Calu3 (cell line): ENCODE data around the gene RARG. TPM values are rescaled to one million over a fixed set of nuclear protein-coding genes. Genes with fewer than 3 reads are reported as not detected.
A peak's percentile ranks its signal among the peaks of the same experiment; 100 is the strongest.

ENCODE experiments used
- BruUV-seq: library from RNA; stranded (reverse); fragments of 400-500 nt; replicated peaks from 2 replicates; lab custom pipeline; 2021; lab: Mats Ljungman, UMichigan
- CTCF ChIA-PET: fragments of 300-600 bp; sonication (Branson Sonifier 250); formaldehyde crosslinking; loops from one replicate; lab custom pipeline; 2022; ENCODE audit warnings: antibody characterized with exemption; lab: Charles Lee
- DNase-seq: peaks from one replicate; pipeline ENCODE4 v3.0.0; 2022
- H3K27ac Mint-ChIP-seq: one replicate; pipeline ENCODE4 v1.8.0; 2022; ENCODE audit warnings: mixed read lengths; ENCODE audit not compliant: unreplicated experiment
- H3K27me3 Mint-ChIP-seq: one replicate; pipeline ENCODE4 v1.8.0; 2022; ENCODE audit warnings: mixed read lengths; ENCODE audit not compliant: unreplicated experiment
- H3K36me3 Mint-ChIP-seq: one replicate; pipeline ENCODE4 v1.8.0; 2022; ENCODE audit warnings: mild to moderate bottlenecking, moderate library complexity, mixed read lengths; ENCODE audit not compliant: insufficient read depth, unreplicated experiment
- H3K4me1 Mint-ChIP-seq: one replicate; pipeline ENCODE4 v1.8.0; 2022; ENCODE audit warnings: mild to moderate bottlenecking, low read depth, mixed read lengths; ENCODE audit not compliant: unreplicated experiment
- H3K4me3 Mint-ChIP-seq: one replicate; pipeline ENCODE4 v1.8.0; 2022; ENCODE audit warnings: mild to moderate bottlenecking, low read depth, moderate library complexity, mixed read lengths; ENCODE audit not compliant: unreplicated experiment
- H3K9me3 Mint-ChIP-seq: one replicate; pipeline ENCODE4 v1.8.0; 2022; ENCODE audit warnings: low read depth, mixed read lengths; ENCODE audit not compliant: unreplicated experiment
- CTCF ChIP-seq: fragments of 200-600 bp; IDR thresholded peaks from one replicate; pipeline ENCODE4 v1.8.0; 2022; ENCODE audit warnings: antibody characterized with exemption; ENCODE audit not compliant: unreplicated experiment
- intact Hi-C: fragments of 100-400 bp; cut with micrococcal nuclease; formaldehyde crosslinking; loops from one replicate; pipeline ENCODE4 v1.10.0; 2022; ENCODE audit not compliant: unreplicated experiment
- total RNA-seq: library from RNA; stranded (reverse); gene quantifications from 2 replicates; pipeline ENCODE4 v1.2.3, GENCODE V29; 2022

Gene RARG
- total RNA-seq, 1 experiment from 2014 or later: 36.7 TPM

GRCh38 chr12:53191096-53191884, 40.7 kb downstream of the RARG start:
- BruUV-seq: no TSS peak
- Mint-ChIP-seq H3K4me3 (no peak overlapping the region), H3K4me1 (peaks cover 2% of the 10 kb centered on the region), H3K27ac (no peak overlapping the region), H3K9me3 (no peaks in the 10 kb centered on the region), H3K36me3 (peaks cover 32% of the 10 kb centered on the region), H3K27me3 (no peaks in the 10 kb centered on the region)
- intact Hi-C loops: loop anchor here (5.0 kb wide), 1 partner anchor 124 kb away; no protein-coding TSS in a partner anchor
- CTCF ChIA-PET: no interaction called here
- DNase-seq: no peak
- TF ChIP-seq CTCF: no peak

- TF ChIP-seq CTCF: peak; percentile 70
- Mint-ChIP-seq H3K4me3 (no peak overlapping the region), H3K27me3 (no peaks in the 10 kb centered on the region), H3K27ac (no peak overlapping the region), H3K36me3 (peaks cover 32% of the 10 kb centered on the region), H3K4me1 (no peaks in the 10 kb centered on the region), H3K9me3 (no peaks in the 10 kb centered on the region)
- peak; percentile 43 for DNase-seq
- intact Hi-C loops: loop anchor here (5.0 kb wide), 1 partner anchor 123 kb away; no protein-coding TSS in a partner anchor
- CTCF ChIA-PET: interaction anchor here (0.6 kb wide), 1 partner anchor 124 kb away, joined by 3 read pairs; no protein-coding TSS in a partner anchor
- BruUV-seq: no TSS peak
These were observed 41.8 kb downstream of the RARG start for GRCh38 chr12:53190108-53190729.

- TF ChIP-seq CTCF: no peak
- no TSS peak for BruUV-seq
- Mint-ChIP-seq H3K9me3 (no peaks in the 10 kb centered on the region), H3K4me1 (peaks cover 7% of the 10 kb centered on the region), H3K27me3 (no peaks in the 10 kb centered on the region), H3K27ac (no peak overlapping the region), H3K36me3 (peaks cover 36% of the 10 kb centered on the region), H3K4me3 (no peak overlapping the region)
- DNase-seq: no peak
- CTCF ChIA-PET: interaction anchor here (0.5 to 1.5 kb wide), 4 partner anchors 10 to 1304 kb away, joined by 3 to 4 read pairs (median 4); partner anchors contain the start of gene SPRYD3
- intact Hi-C loops: no loop called here
These were observed 44.7 kb downstream of the RARG start for GRCh38 chr12:53187145-53187899.

- intact Hi-C loops: no loop called here
- no peaks in the 10 kb centered on the region for H3K9me3 Mint-ChIP-seq
- no TSS peak for BruUV-seq
- no peak overlapping the region for H3K27ac Mint-ChIP-seq
- peaks cover 13% of the 10 kb centered on the region for H3K4me1 Mint-ChIP-seq
- no peak overlapping the region for H3K4me3 Mint-ChIP-seq
- H3K36me3 Mint-ChIP-seq: peaks cover 42% of the 10 kb centered on the region
- H3K27me3 Mint-ChIP-seq: no peaks in the 10 kb centered on the region
- CTCF ChIA-PET: interaction anchor here (0.7 to 1.5 kb wide), 2 partner anchors 108 to 233 kb away, joined by 3 to 4 read pairs; partner anchors contain the start of gene SPRYD3
- no peak for TF ChIP-seq CTCF
- DNase-seq: no peak
These were observed 45.3 kb downstream of the RARG start for GRCh38 chr12:53186745-53187144.
